Spleen (tissue), 7 donors: ENCODE data around the gene METTL9.

ENCODE experiments used
- POLR2A ChIP-seq, 3 donors: fragments of 450-650 bp; IDR thresholded peaks; one replicate each; pipeline ENCODE4 v1.5.1; 2017; ENCODE audit warnings: antibody characterized with exemption in 3 of 3, mild to moderate bottlenecking in 1 of 3
- POLR2AphosphoS5 ChIP-seq, 3 donors: sonication (generic); formaldehyde crosslinking; IDR thresholded peaks; one replicate each; pipeline ENCODE4 v1.5.1; 2017; ENCODE audit warnings: antibody characterized with exemption in 3 of 3
- TF ChIP-seq, protein P1 (sequence below), 11 experiments: fragments of 200-600 bp in 7 of 11; fragments of 450-650 bp in 4 of 11; sonication (generic) in 4 of 11; IDR thresholded peaks in 8 of 11; conservative IDR thresholded peaks in 3 of 11; 1 replicate in 7 of 11; 2 replicates in 4 of 11; pipeline versions ENCODE4 v1.4.0 to v1.8.0; 2016 to 2021; ENCODE audit warnings: antibody characterized with exemption in 11 of 11, inconsistent platforms in 4 of 11, mild to moderate bottlenecking in 1 of 11
- donor health status: DM: no; HTN: no; CAD: no; lungs with moderate emphysema.
- donor health status: DM: no; HTN: no; CAD: no.
- donor health status: DM: no; HTN: no; CAD: no.

DNA sequence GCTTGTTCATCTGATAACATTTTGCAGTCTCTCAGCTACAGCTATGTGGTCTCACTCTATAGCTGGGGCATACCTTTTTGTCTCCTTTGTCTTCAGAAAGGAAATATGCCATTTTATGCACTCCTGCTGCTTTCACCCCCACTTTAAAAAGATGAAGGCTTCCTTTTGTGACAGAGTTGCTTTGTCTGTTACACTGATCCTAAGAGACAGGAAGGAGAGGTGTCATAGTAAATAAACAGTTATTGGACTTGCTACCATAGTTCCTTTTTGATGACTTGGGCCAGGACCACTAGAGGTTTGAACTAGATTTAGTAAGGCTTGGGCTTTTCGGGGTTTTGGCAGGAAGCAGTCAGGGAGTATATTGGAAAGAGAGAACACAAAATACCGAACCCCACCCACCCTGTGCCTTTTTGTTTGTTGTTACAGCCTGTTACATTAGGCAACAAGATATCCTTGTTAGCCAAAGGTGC lies 1.8 kb upstream of the METTL9 start:
- TF ChIP-seq POLR2A (IDR thresholded peaks at IDR 0.05) = no peak
- TF ChIP-seq, protein P1, sequence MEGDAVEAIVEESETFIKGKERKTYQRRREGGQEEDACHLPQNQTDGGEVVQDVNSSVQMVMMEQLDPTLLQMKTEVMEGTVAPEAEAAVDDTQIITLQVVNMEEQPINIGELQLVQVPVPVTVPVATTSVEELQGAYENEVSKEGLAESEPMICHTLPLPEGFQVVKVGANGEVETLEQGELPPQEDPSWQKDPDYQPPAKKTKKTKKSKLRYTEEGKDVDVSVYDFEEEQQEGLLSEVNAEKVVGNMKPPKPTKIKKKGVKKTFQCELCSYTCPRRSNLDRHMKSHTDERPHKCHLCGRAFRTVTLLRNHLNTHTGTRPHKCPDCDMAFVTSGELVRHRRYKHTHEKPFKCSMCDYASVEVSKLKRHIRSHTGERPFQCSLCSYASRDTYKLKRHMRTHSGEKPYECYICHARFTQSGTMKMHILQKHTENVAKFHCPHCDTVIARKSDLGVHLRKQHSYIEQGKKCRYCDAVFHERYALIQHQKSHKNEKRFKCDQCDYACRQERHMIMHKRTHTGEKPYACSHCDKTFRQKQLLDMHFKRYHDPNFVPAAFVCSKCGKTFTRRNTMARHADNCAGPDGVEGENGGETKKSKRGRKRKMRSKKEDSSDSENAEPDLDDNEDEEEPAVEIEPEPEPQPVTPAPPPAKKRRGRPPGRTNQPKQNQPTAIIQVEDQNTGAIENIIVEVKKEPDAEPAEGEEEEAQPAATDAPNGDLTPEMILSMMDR (IDR thresholded peaks at IDR 0.05 in 8 of 11, conservative IDR thresholded peaks at IDR 0.05 in 3 of 11) = no peak
- TF ChIP-seq POLR2AphosphoS5 (IDR thresholded peaks at IDR 0.05) = no peak
